GOT3 (cell line): Measurements from ENCODE around the gene TSHZ1.

ENCODE experiments used
- DNase-seq: peaks from one replicate; lab custom pipeline; 2025; ENCODE audit warnings: mixed read lengths; lab: John Stamatoyannopoulos, UW

Gene TSHZ1

DNA sequence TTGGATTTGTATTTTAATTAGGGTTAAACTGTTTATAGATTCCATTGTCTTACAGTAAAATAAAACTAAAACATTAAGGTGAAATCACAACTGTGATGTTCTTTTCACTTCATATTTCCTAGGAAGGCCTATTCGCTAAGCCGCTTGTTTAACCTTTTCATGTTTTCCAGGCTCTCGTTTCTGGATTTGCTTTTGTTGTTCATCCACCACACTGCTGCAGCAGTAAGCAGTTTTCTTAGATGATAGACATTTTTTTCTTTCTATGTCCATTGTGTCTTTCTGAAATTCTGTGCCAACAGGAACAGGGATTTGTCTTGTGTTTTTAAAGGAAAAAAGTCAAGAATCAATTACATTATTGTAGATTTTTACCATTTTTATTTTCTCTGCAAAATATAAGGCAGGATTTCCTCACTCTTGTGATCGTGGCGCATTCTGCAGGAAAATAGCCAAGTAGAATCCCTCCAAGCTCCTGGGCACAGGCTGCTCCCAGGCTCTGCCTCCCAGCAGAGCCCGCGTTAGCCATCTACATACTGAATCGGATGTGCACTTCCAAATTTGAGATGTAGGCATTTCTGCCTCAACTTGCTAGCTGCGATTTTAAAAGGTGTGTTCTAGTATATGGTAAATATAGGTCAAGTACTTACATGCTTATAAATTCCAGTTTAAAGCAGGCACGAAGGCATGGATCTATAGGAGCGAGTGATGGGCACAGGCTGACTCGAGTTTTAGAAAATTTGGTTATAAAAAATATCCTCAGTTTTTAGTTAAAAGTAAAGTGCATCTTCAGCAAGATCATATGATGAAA is 10.2 kb downstream of the TSHZ1 start:
- no peak for DNase-seq

DNA sequence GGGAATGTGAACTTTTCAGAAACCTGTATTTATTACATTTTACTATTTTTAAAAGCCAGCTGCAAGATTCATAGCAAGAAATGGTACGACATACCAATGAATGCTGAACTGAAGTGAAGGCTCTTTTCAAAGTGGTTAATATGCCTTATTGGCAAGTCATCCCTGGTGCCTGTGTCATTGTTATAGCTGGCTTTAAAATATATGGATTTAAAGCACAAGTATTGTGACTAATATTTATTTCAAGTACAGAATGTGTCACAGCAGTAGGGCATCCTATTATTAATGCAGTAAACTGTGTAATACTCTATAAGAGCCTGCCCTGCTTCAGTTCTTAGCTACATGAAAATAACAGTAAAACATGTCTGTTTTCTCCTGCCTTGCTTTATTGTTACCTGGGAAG is 10.8 kb downstream of the TSHZ1 start:
- DNase-seq = no peak

DNA sequence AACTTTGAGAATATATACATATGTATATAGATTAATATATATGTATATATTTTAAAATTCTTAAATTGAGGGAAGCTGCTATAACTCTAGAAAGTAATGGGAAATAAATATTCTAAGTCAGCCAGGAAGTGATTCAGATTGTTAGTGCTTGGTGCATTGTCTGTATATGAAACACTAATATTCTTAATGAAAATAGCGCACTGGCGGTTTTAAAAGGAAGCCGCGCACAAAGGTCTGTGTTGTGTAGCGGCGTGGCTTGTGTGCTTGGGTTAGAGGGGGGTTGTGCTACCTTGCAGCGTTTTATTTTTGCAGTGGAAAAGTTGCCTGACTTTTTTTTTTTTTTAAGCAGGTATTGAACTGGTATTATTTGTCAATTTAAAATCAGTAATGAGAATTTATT is 11.3 kb downstream of the TSHZ1 start:
- no peak for DNase-seq

DNA sequence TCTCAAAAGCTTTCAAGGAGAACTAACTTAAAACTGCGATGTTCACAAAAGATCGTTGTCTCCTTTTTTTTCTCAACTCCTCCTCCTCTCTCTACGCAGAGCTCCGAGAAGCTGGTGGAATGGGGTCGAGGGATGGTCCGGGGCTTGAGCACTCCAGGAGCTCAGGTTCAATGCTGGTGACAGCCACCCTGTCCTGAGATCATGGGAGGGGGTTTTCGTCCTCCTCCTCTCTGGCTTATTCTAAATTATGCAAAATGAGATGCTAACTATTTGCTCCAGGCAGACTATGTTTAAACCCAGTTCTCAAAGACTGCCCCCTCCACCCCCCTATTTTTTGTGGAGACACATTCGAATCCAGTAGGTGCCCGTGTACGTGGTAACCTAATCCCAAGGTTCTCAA is 11.8 kb downstream of the TSHZ1 start:
- DNase-seq = no peak

DNA sequence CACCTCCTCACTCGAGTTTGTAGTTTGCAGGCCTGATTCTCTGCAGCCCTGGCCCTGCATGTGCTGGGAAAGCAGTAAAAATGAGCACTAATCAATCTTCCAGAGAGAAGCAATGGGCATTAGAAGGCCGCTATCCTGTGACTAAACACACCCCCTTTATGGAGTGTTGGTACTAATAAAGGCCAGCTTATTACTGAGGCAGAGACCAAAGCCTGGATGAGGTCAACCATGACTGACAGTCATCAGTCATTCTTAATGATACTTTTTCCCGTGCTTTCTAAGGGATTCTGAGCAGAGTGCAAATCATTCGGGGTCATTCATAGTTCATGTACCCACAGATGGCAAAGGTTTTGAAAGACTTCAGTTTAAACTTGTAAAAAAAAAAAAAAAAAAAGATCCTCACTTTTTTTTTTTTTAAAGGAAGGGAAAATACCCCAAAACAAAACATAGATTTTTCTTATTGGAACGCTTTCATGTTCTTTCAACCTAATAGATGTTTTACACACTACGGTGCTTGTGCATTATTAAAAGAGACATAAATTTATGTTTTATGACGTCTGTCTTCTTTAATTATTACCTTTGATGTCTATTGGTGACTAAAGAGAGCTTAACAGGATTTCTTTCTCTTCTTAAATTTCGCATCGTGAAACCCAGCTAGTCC is 13.2 kb downstream of the TSHZ1 start:
- DNase-seq = no peak

DNA sequence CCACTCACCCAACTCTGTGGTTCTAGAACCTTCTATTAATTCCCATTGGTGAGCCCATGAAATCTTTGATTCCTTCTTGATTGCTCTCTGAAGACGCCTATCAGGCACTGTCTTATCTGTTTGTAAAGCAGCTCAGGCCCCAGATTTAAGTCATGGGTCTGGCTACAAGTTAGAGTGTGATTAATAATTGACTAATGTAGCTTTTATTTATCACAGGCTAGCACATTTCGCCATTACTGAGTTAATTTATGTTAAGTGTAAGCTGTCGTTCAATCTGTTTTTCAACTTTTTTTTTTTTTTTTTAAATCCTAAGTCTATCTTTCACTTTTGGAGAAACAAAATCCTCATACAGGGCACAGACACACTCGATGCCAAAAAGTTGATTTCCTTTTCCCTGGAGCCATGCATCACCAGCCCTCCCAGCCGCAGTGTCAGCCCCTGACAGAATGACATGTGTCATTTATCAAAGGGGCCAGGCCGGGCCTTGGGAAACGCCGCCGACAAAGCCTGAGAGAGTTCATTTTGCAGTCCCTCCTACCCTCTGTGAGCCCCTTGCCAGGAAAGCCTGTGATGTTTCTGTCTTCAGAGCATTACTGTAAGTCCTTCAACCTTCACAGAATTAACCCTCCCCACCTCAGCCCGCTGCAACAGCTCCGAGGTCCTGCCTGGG is 15.8 kb downstream of the TSHZ1 start:
- DNase-seq = no peak

DNA sequence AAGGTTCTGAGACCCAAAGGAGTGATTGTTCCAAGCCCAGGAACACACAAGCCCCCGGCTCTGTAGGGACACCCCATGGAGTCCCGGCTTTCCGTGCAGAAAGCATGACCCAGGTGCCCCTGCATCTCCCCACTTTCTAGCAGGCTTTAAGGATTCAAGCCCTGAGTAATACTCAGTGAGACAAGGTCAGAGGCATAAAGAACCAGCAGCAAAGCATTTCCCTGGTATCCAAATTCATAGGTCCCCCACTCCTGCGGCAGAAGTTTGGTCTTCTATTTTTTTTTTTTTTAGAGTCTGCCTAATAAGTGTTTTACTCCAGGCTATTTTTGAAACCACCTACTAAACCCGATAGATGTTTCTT is 16.3 kb downstream of the TSHZ1 start:
- DNase-seq = no peak

DNA sequence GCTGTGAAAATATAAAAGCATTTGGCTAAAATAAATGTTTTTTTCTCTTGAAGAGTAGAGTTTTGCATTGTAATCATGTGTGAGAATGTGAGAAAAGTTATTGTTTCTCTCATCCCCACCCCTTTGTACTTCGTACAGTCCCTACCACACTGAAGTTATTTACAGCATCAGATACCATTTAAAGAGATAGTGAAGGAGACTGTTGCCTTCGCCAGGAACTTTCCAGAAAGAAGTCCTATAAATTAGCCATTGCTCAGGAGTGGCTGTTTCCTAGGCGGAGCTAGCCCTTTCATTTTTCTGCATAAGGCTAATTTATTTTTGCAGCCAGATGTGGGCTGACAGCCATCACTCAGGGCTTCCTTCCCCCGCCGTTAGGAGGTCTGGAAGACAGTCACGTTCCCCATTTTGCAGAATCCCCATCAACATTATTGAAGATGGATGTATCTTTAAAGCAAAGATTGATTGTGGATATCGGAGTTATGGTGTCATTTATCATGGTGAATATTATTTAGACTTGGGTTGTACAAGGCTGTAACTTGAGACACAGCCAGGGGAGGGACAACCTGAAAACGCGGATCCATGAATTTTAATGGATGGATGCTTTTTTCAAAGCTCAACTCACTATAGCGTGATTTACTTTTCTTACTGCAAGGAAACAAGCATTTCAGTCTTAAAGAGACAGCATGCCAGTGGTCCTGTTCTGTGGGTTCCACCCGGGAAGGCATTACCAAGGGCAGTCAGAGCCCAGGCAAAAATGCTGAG is 17.1 kb downstream of the TSHZ1 start:
- DNase-seq = no peak

DNA sequence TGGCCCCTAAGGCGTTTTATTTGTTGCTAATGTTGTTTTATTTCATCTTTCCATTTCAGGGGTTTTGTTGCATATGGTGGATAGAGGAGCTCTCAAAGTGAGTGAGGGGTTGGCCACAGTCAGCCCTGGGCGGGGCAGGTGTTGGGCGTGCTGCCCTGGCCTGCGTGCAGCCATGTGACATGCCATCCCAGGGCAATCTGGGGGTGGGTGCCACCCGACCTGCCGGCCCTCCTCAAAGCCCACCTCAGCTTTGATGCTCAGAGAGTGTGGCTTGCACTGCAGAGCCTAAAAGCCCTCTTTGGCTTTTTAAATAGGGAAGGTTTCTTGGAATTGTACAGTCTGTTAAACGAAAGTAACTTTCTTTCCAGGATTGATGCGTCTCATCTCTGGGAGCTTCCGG is 18.4 kb downstream of the TSHZ1 start:
- no peak for DNase-seq

DNA sequence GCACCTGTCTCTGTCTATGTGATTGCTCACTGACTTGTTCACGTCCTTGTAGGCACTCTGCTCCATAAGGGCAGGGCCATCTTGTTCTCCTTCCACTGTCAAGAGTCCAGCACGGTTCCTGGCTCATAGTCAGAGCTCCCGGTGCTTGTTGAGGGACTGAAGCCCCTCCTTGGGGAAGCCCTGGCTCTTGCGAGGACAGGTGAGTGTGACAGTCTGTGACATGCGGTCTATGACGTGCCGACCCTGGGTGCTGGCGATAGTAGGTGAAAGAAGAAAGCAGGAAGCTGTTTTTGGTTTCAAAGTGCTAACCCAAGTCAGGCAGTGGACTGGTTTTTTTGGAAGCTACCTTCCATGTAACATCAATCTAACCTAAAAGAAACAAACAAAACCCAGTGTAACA is 18.8 kb downstream of the TSHZ1 start:
- no peak for DNase-seq

DNA sequence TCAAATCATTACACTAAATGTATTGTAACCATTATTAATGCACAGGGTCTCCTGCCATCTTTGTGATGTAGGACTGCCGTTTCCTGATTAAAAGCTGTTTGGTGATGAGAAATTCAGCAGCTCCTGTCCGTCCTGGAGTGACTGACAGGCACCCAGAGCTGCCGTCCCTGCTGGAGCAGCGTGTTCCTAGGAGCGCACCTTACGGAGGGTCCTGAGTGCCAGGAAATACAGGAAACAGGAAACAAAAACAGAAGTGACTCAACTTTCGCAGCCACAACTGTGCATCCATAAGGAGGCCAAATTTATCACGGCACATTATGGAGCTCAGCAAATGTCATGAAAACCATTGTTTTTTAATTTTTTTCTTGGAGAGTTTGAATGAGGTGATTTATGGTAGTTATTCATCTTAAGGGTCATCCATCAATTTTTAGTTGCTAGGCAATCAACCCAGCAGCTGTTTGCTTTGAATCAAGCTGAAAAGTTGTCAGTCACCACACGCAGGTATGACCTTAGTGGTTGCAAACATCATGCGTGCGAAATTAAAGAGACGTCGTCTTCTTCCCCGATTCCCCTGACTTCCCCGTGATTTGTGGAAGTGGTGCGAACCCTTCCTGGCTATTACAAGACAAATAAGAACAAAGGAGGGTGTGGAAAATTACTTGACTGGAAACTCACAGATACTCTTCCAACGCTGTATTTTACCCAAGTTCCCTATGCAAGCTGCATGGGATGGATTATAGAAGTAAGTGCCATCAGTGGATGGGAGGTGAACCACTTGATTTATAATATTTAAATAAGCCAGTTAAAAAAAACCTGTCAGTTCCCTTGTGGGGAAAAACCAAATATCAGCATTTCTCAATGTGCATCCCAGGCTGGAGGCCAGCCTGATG is 19.8 kb downstream of the TSHZ1 start:
- no peak for DNase-seq

DNA sequence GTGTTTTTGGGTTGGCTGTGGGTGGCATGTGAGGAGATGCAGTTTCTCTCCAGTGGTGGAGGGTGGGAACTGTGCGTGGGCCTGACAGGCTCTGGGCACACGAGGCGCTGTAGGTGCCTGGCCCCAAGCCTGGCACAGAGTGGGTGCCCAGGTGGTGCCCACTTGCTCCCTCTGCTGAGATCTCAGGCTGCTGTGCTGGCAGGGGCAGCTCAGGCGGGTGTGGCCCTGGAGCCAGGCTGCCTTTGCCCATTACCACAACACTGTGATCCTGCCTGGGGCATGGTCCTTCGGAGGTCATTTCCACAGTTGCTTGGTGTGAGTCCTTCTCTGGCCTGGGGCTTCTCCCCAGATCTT is 20.4 kb downstream of the TSHZ1 start:
- no peak for DNase-seq

DNA sequence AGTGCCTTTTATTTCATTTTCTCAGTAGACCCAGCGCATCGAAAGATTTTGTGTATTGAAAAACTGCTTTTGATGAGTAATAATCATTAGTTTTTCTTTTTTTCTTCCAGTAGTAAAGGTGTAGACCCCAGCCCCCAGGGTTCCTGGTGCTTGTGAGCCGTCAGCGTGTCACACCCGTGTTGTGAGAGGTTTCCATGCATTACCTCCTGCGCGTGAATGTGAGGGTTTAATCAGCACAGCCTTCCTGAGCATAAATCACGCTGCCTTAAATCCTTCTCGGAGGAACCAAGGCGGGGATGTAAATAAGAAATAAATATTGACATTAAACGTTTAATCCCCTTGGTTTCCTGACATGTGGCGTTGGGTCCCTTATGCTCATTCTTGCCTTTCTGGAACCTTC is 24.3 kb downstream of the TSHZ1 start:
- no peak for DNase-seq

DNA sequence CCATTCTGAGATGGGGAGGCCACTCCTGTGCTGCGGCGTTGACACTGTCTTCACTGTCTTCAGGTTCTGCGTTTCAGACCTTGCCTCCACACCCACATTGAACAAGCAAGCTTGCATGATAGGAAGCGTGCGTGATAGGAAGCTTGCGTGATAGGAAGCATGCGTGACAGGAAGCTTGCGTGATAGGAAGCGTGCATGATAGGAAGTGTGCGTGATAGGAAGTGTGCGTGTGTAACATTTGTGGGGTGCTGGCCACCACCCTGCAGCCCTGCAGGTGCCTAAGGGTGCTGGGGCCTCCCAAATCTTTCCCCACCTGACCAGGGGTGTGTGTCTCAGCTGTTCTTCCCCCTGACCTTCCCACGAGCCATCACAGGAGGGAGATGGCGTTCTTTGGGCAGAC is 25.3 kb downstream of the TSHZ1 start:
- DNase-seq = no peak

DNA sequence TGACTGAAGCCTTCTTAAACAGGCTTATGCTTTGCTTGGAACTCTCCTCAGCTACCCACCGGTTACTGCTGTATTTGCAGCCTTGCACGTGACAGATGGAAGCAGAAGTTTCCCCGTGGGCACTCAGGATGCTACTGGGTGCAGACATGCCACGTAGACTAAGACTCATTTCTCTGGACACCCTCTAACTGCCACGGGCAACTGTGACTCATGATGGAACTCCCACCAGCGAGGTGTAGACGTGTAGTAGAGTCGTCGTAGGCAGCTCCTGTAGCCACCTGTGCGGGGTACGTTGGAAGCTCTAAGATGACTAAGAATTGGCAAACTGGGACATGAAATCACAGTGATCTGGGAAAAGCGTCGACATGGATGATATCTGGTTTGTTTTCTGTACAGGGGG is 27.5 kb downstream of the TSHZ1 start:
- no peak for DNase-seq

DNA sequence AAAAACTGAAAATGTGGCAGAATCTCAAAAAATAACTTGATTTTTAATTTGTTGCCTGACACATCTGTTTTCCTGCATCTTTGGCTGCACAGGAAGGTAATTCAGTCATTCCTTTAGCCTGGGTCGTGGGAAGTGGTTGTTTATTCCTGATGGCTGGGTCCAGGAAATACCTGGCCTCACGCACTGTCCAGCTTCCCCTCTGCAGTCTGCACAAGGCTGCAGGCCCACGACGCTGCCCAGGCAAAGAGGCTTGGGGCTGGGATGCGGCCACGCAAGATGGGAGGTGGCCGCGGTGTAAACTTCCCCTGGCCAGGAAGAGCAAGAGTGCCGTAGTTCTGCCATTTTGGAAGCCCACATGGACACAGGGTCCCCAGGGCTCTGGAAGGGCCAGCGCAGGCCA is 28.2 kb downstream of the TSHZ1 start:
- no peak for DNase-seq

DNA sequence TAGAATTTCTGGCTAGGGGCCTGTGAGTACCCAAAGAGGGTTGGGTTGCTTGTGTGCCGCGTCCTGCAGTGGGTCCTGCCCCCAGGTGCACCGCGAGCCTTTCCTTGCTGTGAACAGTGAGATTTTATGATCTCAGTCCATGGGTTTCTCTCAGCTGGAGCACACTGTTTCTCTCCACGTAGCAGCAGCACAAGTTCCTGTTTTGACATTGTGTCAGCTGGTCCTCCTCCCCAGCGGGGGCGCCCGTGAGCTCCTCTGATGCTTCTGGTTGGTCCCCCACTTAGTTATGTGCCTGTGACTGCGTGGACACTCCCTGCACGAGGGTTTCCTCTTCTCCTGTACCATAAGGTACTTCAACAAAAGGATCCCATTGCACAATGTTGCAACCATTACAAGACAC is 29.8 kb downstream of the TSHZ1 start:
- DNase-seq = no peak

DNA sequence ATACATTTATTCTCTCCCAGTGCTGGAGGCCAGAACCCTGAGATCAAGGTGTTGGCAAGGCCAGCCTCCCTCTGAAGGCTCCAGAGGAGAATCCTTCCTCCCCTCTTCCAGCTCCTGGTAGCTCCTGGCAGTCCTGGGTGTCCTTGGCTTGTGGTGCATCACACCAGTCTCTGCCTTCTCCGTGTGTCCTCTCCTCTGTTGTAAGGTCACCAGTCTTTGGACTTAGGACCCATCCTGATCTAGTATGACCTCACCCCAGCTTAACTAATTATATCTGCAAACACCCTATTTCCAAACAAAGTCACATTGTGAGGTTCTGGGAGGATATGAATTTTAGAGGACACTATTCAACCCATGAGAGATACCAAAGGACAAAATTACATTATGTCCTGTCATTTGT is 31.1 kb downstream of the TSHZ1 start:
- DNase-seq = no peak

DNA sequence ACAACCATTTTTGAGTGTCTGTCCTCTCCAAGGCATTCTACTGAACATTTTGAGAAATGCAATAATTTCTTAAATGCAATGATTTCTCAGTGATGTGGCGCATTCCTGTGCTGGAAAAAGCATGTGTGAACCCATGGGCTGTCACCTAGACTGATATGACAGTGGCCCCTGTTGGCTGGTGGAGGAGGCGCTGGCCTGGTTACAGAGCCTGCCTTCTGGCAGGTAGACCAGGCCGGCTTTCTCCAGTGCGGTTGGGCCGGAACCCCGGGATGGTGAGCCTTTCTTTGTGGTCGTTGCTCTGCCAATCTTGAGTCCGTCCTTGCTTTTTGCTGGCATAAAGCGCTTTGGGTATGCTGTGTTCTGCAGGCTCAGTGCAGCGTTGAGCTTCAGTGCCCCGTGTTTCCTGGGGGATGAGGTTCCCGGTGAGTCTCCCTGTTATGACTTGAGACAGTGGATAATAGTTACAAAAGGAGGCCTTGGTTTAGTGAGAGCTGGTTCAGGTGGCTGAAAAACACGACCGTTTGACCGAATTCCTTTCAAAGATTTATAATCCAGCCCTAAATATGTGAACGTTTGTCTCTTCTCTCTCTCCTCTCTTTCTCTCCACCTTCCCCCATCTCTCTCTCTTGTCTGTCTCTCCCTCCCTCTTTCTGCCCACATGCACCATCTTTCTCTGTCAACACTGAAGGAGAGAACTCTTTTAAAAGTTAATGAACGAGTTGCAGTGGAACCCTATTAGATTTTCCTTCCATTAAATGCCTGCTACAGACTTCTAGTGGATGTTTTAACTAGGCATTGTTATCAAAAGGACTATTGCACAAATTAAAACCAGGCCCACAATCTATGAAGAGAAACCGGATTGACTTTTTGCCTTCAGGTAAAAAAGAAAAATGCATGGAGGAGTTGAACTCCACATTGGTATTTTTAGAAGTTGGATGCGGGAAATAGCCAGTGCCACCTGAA is 34.0 kb downstream of the TSHZ1 start:
- no peak for DNase-seq
